PC-9 (cell line): ENCODE results near the gene HEATR5A. TPM values are rescaled to one million over a fixed set of nuclear protein-coding genes. Genes with fewer than 3 reads are reported as not detected.

Experiments
- BruUV-seq: library from RNA; stranded (reverse); fragments of 400-500 nt; replicated peaks from 2 replicates; lab custom pipeline; 2021; lab: Mats Ljungman, UMichigan
- CTCF ChIA-PET: fragments of 300-600 bp; sonication (Branson Sonifier 250); formaldehyde crosslinking; loops from one replicate; lab custom pipeline; 2022; ENCODE audit warnings: antibody characterized with exemption; lab: Charles Lee
- POLR2A ChIA-PET: fragments of 300-600 bp; sonication (Branson Sonifier 250); formaldehyde crosslinking; loops from one replicate; lab custom pipeline; 2022; ENCODE audit warnings: antibody characterized with exemption; ENCODE audit not compliant: unreplicated experiment; lab: Charles Lee
- DNase-seq, 2 experiments: peaks; one replicate each; pipeline versions ENCODE4 v3.0.0 to v3.0.0-alpha.2; 2015 to 2022; ENCODE audit warnings: mixed read lengths in 1 of 2
- H2AFZ ChIP-seq: fragments of 200-600 bp; sonication (generic); 2 replicates; pipeline ENCODE4 v1.8.1; 2017; ENCODE audit warnings: antibody characterized with exemption
- H3F3A ChIP-seq: fragments of 200-600 bp; sonication (generic); 2 replicates; pipeline ENCODE4 v1.8.1; 2017; ENCODE audit warnings: antibody characterized with exemption, mild to moderate bottlenecking, low read depth; ENCODE audit not compliant: insufficient read depth
- H3K27ac ChIP-seq: fragments of 200-600 bp; sonication (generic); 2 replicates; pipeline ENCODE4 v1.6.1; 2016; ENCODE audit warnings: mixed run types
- H3K27me3 ChIP-seq: fragments of 200-600 bp; sonication (generic); 2 replicates; pipeline ENCODE4 v1.6.1; 2016; ENCODE audit warnings: low read depth, mixed run types; ENCODE audit not compliant: insufficient read depth
- H3K36me3 ChIP-seq: fragments of 200-600 bp; sonication (generic); 2 replicates; pipeline ENCODE4 v1.6.1; 2016; ENCODE audit warnings: low read depth, mixed run types
- H3K4me1 ChIP-seq: fragments of 200-600 bp; sonication (generic); replicated peaks from 2 replicates; pipeline ENCODE4 v1.6.1; 2016; ENCODE audit warnings: mixed run types; ENCODE audit not compliant: insufficient read depth
- H3K4me2 ChIP-seq: fragments of 200-600 bp; sonication (generic); 2 replicates; pipeline ENCODE4 v1.6.1; 2017; ENCODE audit warnings: mixed run types
- H3K4me3 ChIP-seq: fragments of 200-600 bp; sonication (generic); 2 replicates; pipeline ENCODE4 v1.6.1; 2016; ENCODE audit warnings: mixed run types
- H3K79me2 ChIP-seq: fragments of 200-600 bp; sonication (generic); 2 replicates; pipeline ENCODE4 v1.6.1; 2017; ENCODE audit warnings: low read depth, mixed run types
- H3K9me2 ChIP-seq: fragments of 200-600 bp; sonication (generic); 2 replicates; pipeline ENCODE4 v1.8.1; 2017; ENCODE audit warnings: mild to moderate bottlenecking; ENCODE audit not compliant: insufficient read depth
- H3K9me3 ChIP-seq: fragments of 200-600 bp; sonication (generic); 2 replicates; pipeline ENCODE4 v1.8.1; 2016; ENCODE audit warnings: low read depth; ENCODE audit not compliant: insufficient read depth
- H4K20me1 ChIP-seq: fragments of 200-600 bp; sonication (generic); 2 replicates; pipeline ENCODE4 v1.8.1; 2017; ENCODE audit not compliant: insufficient read depth
- CTCF ChIP-seq: fragments of 200-600 bp; sonication (generic); conservative IDR thresholded peaks from 2 replicates; pipeline ENCODE4 v1.6.1; 2017; ENCODE audit warnings: mixed run types, antibody characterized with exemption, mild to moderate bottlenecking, moderate library complexity
- EZH2 ChIP-seq: fragments of 200-600 bp; sonication (generic); IDR thresholded peaks from 2 replicates; pipeline ENCODE4 v1.8.0; 2017; ENCODE audit warnings: antibody characterized with exemption, low read depth
- intact Hi-C: fragments of 100-400 bp; cut with micrococcal nuclease; formaldehyde crosslinking; loops from one replicate; pipeline ENCODE4 v1.10.0; 2022; ENCODE audit not compliant: unreplicated experiment
- total RNA-seq: library from RNA; stranded (reverse); gene quantifications from 2 replicates; pipeline ENCODE4 v1.2.3, GENCODE V29; 2021

The HEATR5A gene
- total RNA-seq, 1 experiment from 2014 or later: 25.7 TPM

- Histone ChIP-seq H2AFZ (peak overlapping the region; percentile 67; the same call in 1 of the 2 replicates), H3K79me2 (no peaks in the 10 kb centered on the region), H3K36me3 (no peaks in the 10 kb centered on the region), H3K9me2 (no peaks in the 10 kb centered on the region), H4K20me1 (no peaks in the 10 kb centered on the region), H3K27ac (peak overlapping the region; percentile 58), H3K4me1 (peaks cover 53% of the 10 kb centered on the region), H3K9me3 (no peaks in the 10 kb centered on the region), H3K4me3 (no peak overlapping the region), H3F3A (peaks cover 40% of the 10 kb centered on the region), H3K4me2 (peak overlapping the region; percentile 40), H3K27me3 (no peaks in the 10 kb centered on the region)
- BruUV-seq: no TSS peak
- peak; percentile 11 to 80 for DNase-seq
- intact Hi-C loops: no loop called here
- CTCF ChIA-PET: no interaction called here
- TF ChIP-seq CTCF (no peak), EZH2 (no peak)
- POLR2A ChIA-PET: interaction anchor here (0.5 to 0.7 kb wide), 3 partner anchors 287 to 752 kb away, joined by 3 to 4 read pairs (median 3); no protein-coding TSS in a partner anchor
Observed at GRCh38 chr14:31265701-31266398, 154.5 kb downstream of the HEATR5A start.

GRCh38 chr14:31263485-31264133 lies 156.7 kb downstream of the HEATR5A start:
- intact Hi-C loops: loop anchor here (2.0 to 5.0 kb wide), 3 partner anchors 19 to 55 kb away; no protein-coding TSS in a partner anchor
- H2AFZ ChIP-seq: no peak overlapping the region
- no peaks in the 10 kb centered on the region for H3K9me3 ChIP-seq
- no peaks in the 10 kb centered on the region for H3K27me3 ChIP-seq
- H3K4me1 ChIP-seq: peaks cover 53% of the 10 kb centered on the region
- H3F3A ChIP-seq: peaks cover 40% of the 10 kb centered on the region
- peak; percentile 77 to 97 for DNase-seq
- H3K27ac ChIP-seq: peak overlapping the region; percentile 83
- BruUV-seq: no TSS peak
- POLR2A ChIA-PET: interaction anchor here (0.5 to 0.7 kb wide), 3 partner anchors 34 to 1237 kb away, joined by 3 to 4 read pairs (median 3); partner anchors contain the start of gene SCFD1
- H3K9me2 ChIP-seq: no peaks in the 10 kb centered on the region
- CTCF ChIA-PET: interaction anchor here (0.5 to 0.8 kb wide), 2 partner anchors 35 to 221 kb away, joined by 4 to 6 read pairs; no protein-coding TSS in a partner anchor
- TF ChIP-seq EZH2 (no peak), CTCF (no peak)
- no peaks in the 10 kb centered on the region for H3K79me2 ChIP-seq
- no peaks in the 10 kb centered on the region for H4K20me1 ChIP-seq
- H3K4me2 ChIP-seq: peak overlapping the region; percentile 61
- H3K4me3 ChIP-seq: no peak overlapping the region
- H3K36me3 ChIP-seq: no peaks in the 10 kb centered on the region

GRCh38 chr14:31261859-31262731 lies 158.3 kb downstream of the HEATR5A start:
- Histone ChIP-seq H3K27me3 (no peaks in the 10 kb centered on the region), H4K20me1 (no peaks in the 10 kb centered on the region), H3K4me1 (peaks cover 53% of the 10 kb centered on the region), H3K9me2 (no peaks in the 10 kb centered on the region), H3K36me3 (no peaks in the 10 kb centered on the region), H3K4me2 (peak overlapping the region; percentile 61), H3K27ac (peak overlapping the region; percentile 83), H2AFZ (no peak overlapping the region), H3K79me2 (no peaks in the 10 kb centered on the region), H3K4me3 (no peak overlapping the region), H3F3A (peaks cover 40% of the 10 kb centered on the region), H3K9me3 (no peaks in the 10 kb centered on the region)
- no TSS peak for BruUV-seq
- no peak for TF ChIP-seq EZH2
- no peak for TF ChIP-seq CTCF
- peak; percentile 23 to 76 for DNase-seq
- POLR2A ChIA-PET: no interaction called here
- intact Hi-C loops: loop anchor here (2.0 to 5.0 kb wide), 3 partner anchors 17 to 53 kb away; no protein-coding TSS in a partner anchor
- CTCF ChIA-PET: no interaction called here
